ENCODE results near the gene SLC26A1.

DNA sequence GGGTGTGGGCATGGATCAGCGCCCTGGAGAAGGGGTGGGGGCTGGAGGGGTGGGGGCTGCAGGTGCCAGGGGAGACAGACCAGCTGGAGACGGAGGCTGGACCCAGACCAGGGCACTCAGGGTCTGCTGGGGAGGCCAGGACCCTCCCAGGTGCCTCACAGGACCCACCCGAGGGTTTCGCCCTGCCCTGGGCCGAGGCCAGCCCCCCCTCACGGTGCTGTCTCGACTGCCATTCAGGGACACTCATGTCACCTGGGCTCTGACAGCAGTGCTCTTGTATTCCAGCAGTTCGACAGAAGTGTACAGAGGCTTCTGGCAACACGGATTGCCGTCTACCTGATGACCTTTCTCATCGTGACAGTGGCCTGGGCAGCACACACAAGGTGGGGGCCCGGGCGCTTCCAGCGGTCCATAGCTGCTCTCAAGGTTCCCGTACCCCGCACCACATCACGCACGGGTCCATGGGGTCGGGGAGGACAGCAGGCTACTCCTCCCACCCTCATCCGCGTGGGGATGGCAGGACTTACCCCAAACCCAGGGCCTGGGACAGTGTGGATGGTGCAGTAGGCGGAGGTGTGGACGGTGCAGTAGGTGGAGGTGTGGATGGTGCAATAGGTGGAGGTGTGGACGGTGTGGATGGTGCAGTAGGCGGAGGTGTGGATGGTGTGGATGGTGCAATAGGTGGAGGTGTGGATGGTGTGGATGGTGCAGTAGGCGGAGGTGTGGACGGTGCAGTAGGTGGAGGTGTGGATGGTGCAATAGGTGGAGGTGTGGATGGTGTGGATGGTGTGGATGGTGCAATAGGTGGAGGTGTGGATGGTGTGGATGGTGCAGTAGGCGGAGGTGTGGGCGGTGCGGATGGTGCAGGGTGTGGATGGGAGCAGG lies 42.8 kb downstream of the SLC26A1 start:
- no peak for TF ChIP-seq POLR2A (IDR thresholded peaks at IDR 0.05)
- TF ChIP-seq, protein P1, sequence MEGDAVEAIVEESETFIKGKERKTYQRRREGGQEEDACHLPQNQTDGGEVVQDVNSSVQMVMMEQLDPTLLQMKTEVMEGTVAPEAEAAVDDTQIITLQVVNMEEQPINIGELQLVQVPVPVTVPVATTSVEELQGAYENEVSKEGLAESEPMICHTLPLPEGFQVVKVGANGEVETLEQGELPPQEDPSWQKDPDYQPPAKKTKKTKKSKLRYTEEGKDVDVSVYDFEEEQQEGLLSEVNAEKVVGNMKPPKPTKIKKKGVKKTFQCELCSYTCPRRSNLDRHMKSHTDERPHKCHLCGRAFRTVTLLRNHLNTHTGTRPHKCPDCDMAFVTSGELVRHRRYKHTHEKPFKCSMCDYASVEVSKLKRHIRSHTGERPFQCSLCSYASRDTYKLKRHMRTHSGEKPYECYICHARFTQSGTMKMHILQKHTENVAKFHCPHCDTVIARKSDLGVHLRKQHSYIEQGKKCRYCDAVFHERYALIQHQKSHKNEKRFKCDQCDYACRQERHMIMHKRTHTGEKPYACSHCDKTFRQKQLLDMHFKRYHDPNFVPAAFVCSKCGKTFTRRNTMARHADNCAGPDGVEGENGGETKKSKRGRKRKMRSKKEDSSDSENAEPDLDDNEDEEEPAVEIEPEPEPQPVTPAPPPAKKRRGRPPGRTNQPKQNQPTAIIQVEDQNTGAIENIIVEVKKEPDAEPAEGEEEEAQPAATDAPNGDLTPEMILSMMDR (IDR thresholded peaks at IDR 0.05), result no peak

All from lower leg skin (tissue), 3 donors.